Karpas-422 (cell line): ENCODE data around the gene HYDIN. TPM values are rescaled to one million over a fixed set of nuclear protein-coding genes. Genes with fewer than 3 reads are reported as not detected.
A peak's percentile ranks its signal among the peaks of the same experiment; 100 is the strongest.

ENCODE experiments used
- DNase-seq: peaks from one replicate; pipeline ENCODE4 v3.0.0-alpha.2; 2015
- H2AFZ ChIP-seq: fragments of 200-600 bp; sonication (generic); 2 replicates; pipeline ENCODE4 v1.6.1; 2014; ENCODE audit warnings: antibody characterized with exemption, low read length, mixed read lengths
- H3K27ac ChIP-seq: fragments of 200-600 bp; sonication (generic); 2 replicates; pipeline ENCODE4 v1.5.1; 2014; ENCODE audit warnings: mild to moderate bottlenecking, low read length, moderate library complexity
- H3K27me3 ChIP-seq: fragments of 200-600 bp; sonication (generic); 2 replicates; pipeline ENCODE4 v1.6.1; 2014; ENCODE audit warnings: low read length, mixed read lengths
- H3K36me3 ChIP-seq: fragments of 200-600 bp; sonication (generic); 2 replicates; pipeline ENCODE4 v1.6.1; 2014; ENCODE audit warnings: low read length, mixed read lengths; ENCODE audit not compliant: insufficient read depth
- H3K4me1 ChIP-seq: fragments of 200-600 bp; sonication (generic); 2 replicates; pipeline ENCODE4 v1.6.1; 2014; ENCODE audit warnings: mild to moderate bottlenecking, low read length, mixed read lengths
- H3K4me2 ChIP-seq: fragments of 200-600 bp; sonication (generic); 2 replicates; pipeline ENCODE4 v1.6.1; 2014; ENCODE audit warnings: low read length, low read depth, mild to moderate bottlenecking; ENCODE audit not compliant: poor library complexity, severe bottlenecking
- H3K4me3 ChIP-seq: fragments of 200-600 bp; sonication (generic); 2 replicates; pipeline ENCODE4 v1.5.1; 2014; ENCODE audit warnings: mild to moderate bottlenecking, antibody characterized with exemption, low read length, mixed read lengths
- H3K79me2 ChIP-seq: fragments of 200-600 bp; sonication (generic); 2 replicates; pipeline ENCODE4 v1.6.1; 2014; ENCODE audit warnings: mild to moderate bottlenecking, low read length, mixed read lengths
- H3K9ac ChIP-seq: fragments of 200-600 bp; sonication (generic); 2 replicates; pipeline ENCODE4 v1.6.0; 2014; ENCODE audit warnings: low read length
- H3K9me2 ChIP-seq: fragments of 200-600 bp; sonication (generic), shearing (Covaris generic); replicated peaks from 2 replicates; pipeline ENCODE4 v1.6.0; 2014; ENCODE audit warnings: mild to moderate bottlenecking, low read length, moderate library complexity; ENCODE audit not compliant: insufficient read depth
- H3K9me3 ChIP-seq: fragments of 300-700, 200-600 bp; sonication (generic); 2 replicates; pipeline ENCODE4 v1.6.1; 2014; ENCODE audit warnings: low read length, mixed read lengths
- H4K20me1 ChIP-seq: fragments of 200-600 bp; sonication (generic); 2 replicates; pipeline ENCODE4 v1.6.1; 2014; ENCODE audit warnings: mild to moderate bottlenecking, antibody characterized with exemption, low read length, low read depth; ENCODE audit not compliant: insufficient read depth
- total RNA-seq: library from RNA; depleted of rRNA; stranded (reverse); fragments of >200 nt; shearing (Covaris generic); gene quantifications from 2 replicates; pipeline ENCODE4 v1.2.3, GENCODE V29; 2014; ENCODE audit warnings: low replicate concordance

Gene HYDIN
- total RNA-seq, 1 experiment from 2014 or later, result not detected

DNA sequence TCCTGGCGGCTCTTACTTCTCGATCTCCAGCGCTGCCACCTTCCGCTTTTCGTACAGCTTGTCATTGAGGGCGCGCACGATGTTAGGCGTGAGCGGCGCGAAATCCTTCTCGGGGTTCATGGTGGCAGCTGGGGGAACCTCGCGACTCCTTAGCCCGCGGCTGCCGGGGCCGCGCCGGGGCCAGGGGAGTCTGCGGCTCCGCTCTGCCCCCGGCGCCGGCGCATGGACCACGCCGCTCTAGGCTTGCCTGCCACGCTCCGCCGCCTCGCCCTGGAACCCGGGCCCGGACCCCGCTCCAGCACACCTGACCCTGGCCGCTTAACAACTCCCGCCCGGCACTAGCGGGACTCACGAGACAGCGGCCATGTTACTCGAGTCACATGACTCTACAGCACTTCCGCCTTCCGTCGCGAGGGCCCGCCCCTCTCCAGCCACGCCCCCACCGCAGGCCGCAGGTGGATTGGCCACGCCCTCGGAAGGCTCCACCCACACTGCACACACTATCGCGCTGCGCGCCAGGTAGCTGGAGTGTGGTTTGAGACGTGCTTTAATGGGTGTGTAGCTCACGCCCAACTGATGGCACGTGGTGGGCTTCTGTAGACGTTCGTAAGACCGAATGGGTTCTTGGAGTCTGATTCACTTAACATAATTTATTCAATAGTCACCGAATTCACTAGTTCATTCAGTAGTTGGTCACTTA lies 429.6 kb downstream of the HYDIN start, which contains the start of gene VAC14:
Gene VAC14 (minus strand): TSS at position 378 of the 700 bp plus-strand sequence. CDS start 258 bp downstream, at position 120.
- no peaks in the 10 kb centered on the region for H3K9me2 ChIP-seq
- peaks cover 5% of the 10 kb centered on the region; the same call in 1 of the 2 replicates for H3K36me3 ChIP-seq
- H3K4me2 ChIP-seq, result peak within 1 kb of the TSS; percentile 82
- H3K4me3 ChIP-seq, result peak within 1 kb of the TSS; percentile 77
- H3K27ac ChIP-seq, result peak within 1 kb of the TSS; percentile 1; the same call in 1 of the 2 replicates
- peaks cover 47% of the 10 kb centered on the region for H3K4me1 ChIP-seq
- no peaks in the 10 kb centered on the region; the same call in 1 of the 2 replicates for H3K27me3 ChIP-seq
- H3K9me3 ChIP-seq, result no peaks in the 10 kb centered on the region
- peak within 1 kb of the TSS; percentile 74 for H3K9ac ChIP-seq
- peaks cover 47% of the 10 kb centered on the region for H3K79me2 ChIP-seq
- H4K20me1 ChIP-seq, result no peaks in the 10 kb centered on the region
- peak within 1 kb of the TSS; percentile 44 for H2AFZ ChIP-seq
- DNase-seq, result peak; percentile 98

DNA sequence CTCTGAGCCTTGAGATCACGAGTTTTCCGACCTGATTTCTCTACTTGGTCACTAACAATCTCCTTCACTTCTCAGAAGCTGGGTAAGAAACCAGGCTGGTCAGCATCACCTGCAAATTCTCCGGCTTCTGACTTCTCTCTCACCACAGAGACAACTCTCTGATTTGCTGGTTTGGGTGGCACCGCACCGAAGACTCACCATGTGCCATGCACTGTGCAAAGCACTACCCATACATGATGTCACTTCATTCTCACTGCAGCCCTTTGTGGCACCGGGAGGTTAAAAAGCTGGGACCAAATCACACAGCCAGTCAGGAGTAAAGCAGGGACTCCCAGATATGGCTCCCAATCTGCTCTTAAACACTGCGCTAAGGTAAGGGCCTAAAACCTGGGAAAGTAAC lies 430.2 kb downstream of the HYDIN start:
- H3K27ac ChIP-seq, result peak overlapping the region; percentile 1; the same call in 1 of the 2 replicates
- H3K9ac ChIP-seq, result peak overlapping the region; percentile 74
- peak overlapping the region; percentile 77 for H3K4me3 ChIP-seq
- peaks cover 5% of the 10 kb centered on the region; the same call in 1 of the 2 replicates for H3K36me3 ChIP-seq
- peaks cover 54% of the 10 kb centered on the region for H3K79me2 ChIP-seq
- H3K4me2 ChIP-seq, result peak overlapping the region; percentile 82
- H3K9me3 ChIP-seq, result no peaks in the 10 kb centered on the region
- peak; percentile 68 for DNase-seq
- no peaks in the 10 kb centered on the region for H3K9me2 ChIP-seq
- peak overlapping the region; percentile 44; the same call in 1 of the 2 replicates for H2AFZ ChIP-seq
- H4K20me1 ChIP-seq, result no peaks in the 10 kb centered on the region
- no peaks in the 10 kb centered on the region; the same call in 1 of the 2 replicates for H3K27me3 ChIP-seq
- H3K4me1 ChIP-seq, result peaks cover 50% of the 10 kb centered on the region

DNA sequence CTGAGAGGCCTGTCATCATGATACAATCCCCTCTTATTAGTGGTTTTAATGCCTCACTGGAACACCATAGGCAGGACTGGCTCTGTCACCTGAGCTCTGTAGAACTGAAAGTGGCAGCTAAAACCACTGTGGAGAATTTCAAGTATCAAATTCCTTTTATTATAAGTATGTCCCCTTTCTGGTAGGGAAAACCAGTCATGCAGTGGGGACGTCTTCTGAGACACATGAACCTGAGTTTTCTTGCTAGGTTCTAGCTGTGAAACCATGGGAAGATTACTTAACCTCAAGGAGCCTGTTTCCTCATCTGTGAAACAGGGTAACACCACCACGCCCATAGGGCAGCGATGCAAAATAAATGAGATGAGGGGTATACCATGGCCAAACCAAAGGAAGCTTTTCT lies 434.2 kb downstream of the HYDIN start:
- H3K4me2 ChIP-seq, result peak overlapping the region; percentile 78
- H4K20me1 ChIP-seq, result no peaks in the 10 kb centered on the region
- H3K9me3 ChIP-seq, result no peaks in the 10 kb centered on the region
- no peaks in the 10 kb centered on the region for H3K27me3 ChIP-seq
- H3K9me2 ChIP-seq, result no peaks in the 10 kb centered on the region
- peaks cover 79% of the 10 kb centered on the region for H3K4me1 ChIP-seq
- peak overlapping the region; percentile 57 for H3K9ac ChIP-seq
- peaks cover 94% of the 10 kb centered on the region for H3K79me2 ChIP-seq
- peak; percentile 51 for DNase-seq
- peaks cover 5% of the 10 kb centered on the region; the same call in 1 of the 2 replicates for H3K36me3 ChIP-seq
- H3K27ac ChIP-seq, result peak overlapping the region; percentile 66
- H3K4me3 ChIP-seq, result peak overlapping the region; percentile 51; the same call in 1 of the 2 replicates
- no peak overlapping the region for H2AFZ ChIP-seq

DNA sequence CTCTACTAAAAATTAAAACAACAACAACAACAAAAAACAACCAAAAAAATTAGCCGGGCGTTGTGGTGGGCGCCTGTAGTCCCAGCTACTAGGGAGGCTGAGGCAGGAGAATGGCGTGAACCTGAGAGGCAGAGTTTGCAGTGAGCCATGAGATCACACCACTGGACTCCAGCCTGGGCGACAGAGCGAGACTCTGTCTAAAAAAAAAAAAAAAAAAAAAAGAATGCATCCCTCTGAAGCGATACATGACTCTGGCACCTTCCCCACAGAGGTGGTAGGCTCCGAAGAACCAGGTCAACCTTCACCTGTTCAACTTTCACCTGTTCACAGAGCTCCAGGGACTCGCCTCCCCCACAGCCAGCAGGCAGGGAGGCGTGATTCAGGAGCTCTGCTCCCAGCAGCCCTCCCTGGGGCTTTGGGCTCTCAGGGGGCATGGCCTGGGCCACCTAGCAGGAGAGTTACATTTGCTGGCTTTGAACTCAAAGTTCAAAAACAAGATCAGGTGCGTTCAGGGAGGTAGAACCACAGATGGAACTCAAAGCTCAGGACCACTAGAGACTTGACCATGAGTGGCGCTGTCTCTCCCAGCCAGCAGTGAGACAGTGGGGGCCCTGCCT lies 435.1 kb downstream of the HYDIN start:
- Histone ChIP-seq H3K4me2 (peak overlapping the region; percentile 78), H3K9me3 (no peaks in the 10 kb centered on the region), H3K36me3 (peaks cover 5% of the 10 kb centered on the region; the same call in 1 of the 2 replicates), H4K20me1 (no peaks in the 10 kb centered on the region), H3K4me3 (peak overlapping the region; percentile 51), H3K4me1 (peaks cover 77% of the 10 kb centered on the region), H3K27me3 (no peaks in the 10 kb centered on the region), H3K27ac (peak overlapping the region; percentile 66), H2AFZ (no peak overlapping the region), H3K9ac (peak overlapping the region; percentile 57), H3K79me2 (peaks cover 100% of the 10 kb centered on the region), H3K9me2 (no peaks in the 10 kb centered on the region)
- peak; percentile 58 for DNase-seq

DNA sequence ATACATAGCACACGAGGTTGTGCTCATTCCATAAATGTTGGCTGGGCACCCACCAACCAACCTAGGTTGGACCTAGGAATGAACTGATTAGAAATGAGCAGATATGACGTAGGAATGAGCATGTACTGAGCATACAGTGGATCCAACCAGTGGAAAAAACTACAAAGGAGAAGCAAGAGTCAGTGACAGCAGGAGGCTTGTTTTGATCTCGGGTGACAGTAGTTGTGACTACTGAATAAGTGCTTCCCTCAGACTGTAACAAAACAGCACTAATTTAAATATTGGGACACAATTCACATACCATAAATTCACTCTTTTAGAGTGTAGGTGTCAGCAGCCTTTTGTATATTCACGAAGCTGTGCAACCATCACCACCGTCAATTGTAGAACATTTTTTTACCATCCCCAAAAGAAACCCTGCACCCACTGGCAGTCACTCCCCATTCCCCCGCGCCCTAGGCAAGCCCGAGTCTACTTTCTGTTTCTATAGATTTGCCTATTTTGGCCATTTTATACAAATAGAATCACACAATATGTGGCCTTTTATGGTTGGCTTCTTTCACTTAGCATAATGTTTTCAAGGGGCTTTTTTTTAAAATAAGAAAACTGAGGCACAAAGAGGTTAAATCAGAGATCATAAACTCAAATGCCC lies 436.5 kb downstream of the HYDIN start:
- H3K79me2 ChIP-seq, result peaks cover 100% of the 10 kb centered on the region
- peak overlapping the region; percentile 54 for H3K4me3 ChIP-seq
- H3K27ac ChIP-seq, result peak overlapping the region; percentile 66
- peaks cover 6% of the 10 kb centered on the region; the same call in 1 of the 2 replicates for H4K20me1 ChIP-seq
- no peaks in the 10 kb centered on the region for H3K27me3 ChIP-seq
- H3K4me1 ChIP-seq, result peaks cover 65% of the 10 kb centered on the region
- peak overlapping the region; percentile 54 for H3K9ac ChIP-seq
- H3K4me2 ChIP-seq, result peak overlapping the region; percentile 78
- no peaks in the 10 kb centered on the region for H3K9me3 ChIP-seq
- peaks cover 5% of the 10 kb centered on the region; the same call in 1 of the 2 replicates for H3K36me3 ChIP-seq
- DNase-seq, result peak; percentile 60
- H2AFZ ChIP-seq, result no peak overlapping the region
- no peaks in the 10 kb centered on the region for H3K9me2 ChIP-seq

DNA sequence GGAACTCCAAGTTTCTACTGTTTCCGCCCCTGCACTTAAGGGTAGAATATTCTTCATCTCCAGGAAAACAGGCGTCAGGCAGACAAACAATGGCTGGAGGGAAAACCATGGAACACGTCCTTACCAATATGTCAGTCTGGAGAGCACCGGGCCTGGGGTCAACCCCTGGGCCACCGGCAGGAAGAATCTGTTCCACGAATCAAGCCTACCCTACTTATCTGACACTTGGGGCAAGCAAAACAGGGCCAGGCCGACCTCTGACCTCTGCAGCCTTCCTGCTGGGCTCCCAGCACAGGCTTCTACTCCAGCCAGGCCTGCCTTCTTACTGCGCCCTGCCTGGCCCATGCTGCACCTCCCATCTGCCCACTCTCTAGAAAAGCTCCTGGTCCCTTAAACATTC lies 439.7 kb downstream of the HYDIN start:
- H4K20me1 ChIP-seq, result peaks cover 6% of the 10 kb centered on the region; the same call in 1 of the 2 replicates

DNA sequence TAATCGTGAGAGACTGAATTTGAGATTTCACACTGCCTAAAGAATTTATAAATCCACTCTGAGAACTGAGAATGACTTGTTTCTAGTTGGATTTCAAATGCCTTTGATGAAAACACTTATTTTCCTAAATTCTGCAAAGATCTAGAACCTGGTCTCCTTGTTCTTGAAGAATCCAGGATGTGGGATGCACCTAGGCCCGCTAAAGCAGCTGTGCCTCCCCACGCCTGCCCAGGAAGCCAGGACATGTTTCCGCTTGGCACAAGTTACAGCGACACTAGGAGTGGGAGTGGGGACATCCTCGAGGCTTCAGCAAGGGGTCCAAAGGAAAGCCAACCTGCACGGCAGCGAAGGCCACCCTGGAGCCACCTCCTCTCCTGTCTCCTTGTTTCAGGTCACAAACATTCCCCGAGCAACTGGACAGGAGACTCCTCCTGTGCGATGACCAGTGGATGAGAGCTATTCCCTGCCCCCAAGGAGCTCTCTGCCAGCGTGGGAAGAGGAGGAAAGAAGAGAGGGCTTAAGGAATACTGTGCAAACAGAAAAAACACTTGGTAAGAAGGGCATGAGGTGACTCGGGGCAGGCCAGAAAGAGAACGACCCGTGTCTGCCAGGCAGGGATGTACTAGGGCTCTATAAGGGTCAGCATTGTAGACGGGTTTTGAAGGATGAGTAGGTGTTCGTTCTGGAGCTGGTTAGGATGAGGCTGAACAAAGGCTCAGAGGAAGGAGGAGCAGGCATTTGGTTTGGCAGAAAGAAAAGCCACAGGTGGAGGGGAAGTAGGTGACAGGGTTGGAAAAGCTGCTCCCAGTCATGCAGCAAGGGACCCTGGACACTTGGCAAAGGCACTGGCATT lies 440.7 kb downstream of the HYDIN start:
- H3K27ac ChIP-seq, result no peak overlapping the region
- no peak overlapping the region for H3K9ac ChIP-seq
- H3K27me3 ChIP-seq, result no peaks in the 10 kb centered on the region
- no peak overlapping the region for H2AFZ ChIP-seq
- H3K4me2 ChIP-seq, result no peak overlapping the region
- peaks cover 6% of the 10 kb centered on the region; the same call in 1 of the 2 replicates for H4K20me1 ChIP-seq
- DNase-seq, result no peak
- no peaks in the 10 kb centered on the region for H3K9me3 ChIP-seq
- H3K36me3 ChIP-seq, result peaks cover 18% of the 10 kb centered on the region
- peaks cover 84% of the 10 kb centered on the region for H3K79me2 ChIP-seq
- peaks cover 33% of the 10 kb centered on the region for H3K4me1 ChIP-seq
- H3K9me2 ChIP-seq, result no peaks in the 10 kb centered on the region
- no peak overlapping the region for H3K4me3 ChIP-seq

More for the DNA sequence above, 439.7 kb downstream of the HYDIN start:
- H3K27me3 ChIP-seq, result no peaks in the 10 kb centered on the region
- peaks cover 94% of the 10 kb centered on the region for H3K79me2 ChIP-seq
- no peaks in the 10 kb centered on the region for H3K9me2 ChIP-seq
- no peaks in the 10 kb centered on the region for H3K9me3 ChIP-seq
- peaks cover 9% of the 10 kb centered on the region for H3K36me3 ChIP-seq
- no peak overlapping the region for H3K4me3 ChIP-seq
- H3K27ac ChIP-seq, result no peak overlapping the region
- no peak for DNase-seq
- no peak overlapping the region for H3K9ac ChIP-seq
- H3K4me1 ChIP-seq, result peaks cover 43% of the 10 kb centered on the region
- H2AFZ ChIP-seq, result no peak overlapping the region
- H3K4me2 ChIP-seq, result no peak overlapping the region
